Osteocyte (in vitro differentiated cells): Measurements from ENCODE around the gene EPHB1. TPM values are rescaled to one million over a fixed set of nuclear protein-coding genes. Genes with fewer than 3 reads are reported as not detected.

Experiments
- DNase-seq: peaks from one replicate; pipeline ENCODE4 v3.0.0; 2021; ENCODE audit warnings: mixed read lengths; ENCODE audit not compliant: unreplicated experiment; ENCODE audit errors: extremely low spot score
- H3K27ac Mint-ChIP-seq: one replicate; pipeline ENCODE4 v1.8.0; 2021; ENCODE audit warnings: mild to moderate bottlenecking, mixed read lengths; ENCODE audit not compliant: unreplicated experiment
- H3K27me3 Mint-ChIP-seq: one replicate; pipeline ENCODE4 v1.8.0; 2021; ENCODE audit warnings: mixed read lengths; ENCODE audit not compliant: unreplicated experiment
- H3K36me3 Mint-ChIP-seq: one replicate; pipeline ENCODE4 v1.8.0; 2021; ENCODE audit warnings: mixed read lengths; ENCODE audit not compliant: unreplicated experiment
- H3K4me1 Mint-ChIP-seq: one replicate; pipeline ENCODE4 v1.8.0; 2021; ENCODE audit warnings: mixed read lengths; ENCODE audit not compliant: unreplicated experiment
- H3K4me3 Mint-ChIP-seq: one replicate; pipeline ENCODE4 v1.8.0; 2021; ENCODE audit warnings: mild to moderate bottlenecking, moderate library complexity, mixed read lengths; ENCODE audit not compliant: unreplicated experiment
- H3K9me3 Mint-ChIP-seq: one replicate; pipeline ENCODE4 v1.8.0; 2021; ENCODE audit warnings: mixed read lengths; ENCODE audit not compliant: unreplicated experiment
- CTCF ChIP-seq: fragments of 200-600 bp; sonication (generic); IDR thresholded peaks from 2 replicates; pipeline ENCODE4 v1.5.0; 2021; ENCODE audit warnings: antibody characterized with exemption, mild to moderate bottlenecking, moderate library complexity
- total RNA-seq: library from RNA; stranded (reverse); gene quantifications from 2 replicates; pipeline ENCODE4 v1.2.1, GENCODE V29; 2021

EPHB1 gene
- total RNA-seq, 1 donor from 2014 or later: 0.75 TPM

- no peaks in the 10 kb centered on the region for H3K27me3 Mint-ChIP-seq
- H3K4me1 Mint-ChIP-seq: no peaks in the 10 kb centered on the region
- no peaks in the 10 kb centered on the region for H3K36me3 Mint-ChIP-seq
Measured at GRCh38 chr3:135076341-135076740, 281.3 kb downstream of the EPHB1 start.

GRCh38 chr3:135077186-135077585 lies 282.1 kb downstream of the EPHB1 start:
- Mint-ChIP-seq H3K27me3 (no peaks in the 10 kb centered on the region), H3K36me3 (no peaks in the 10 kb centered on the region), H3K4me1 (no peaks in the 10 kb centered on the region), H3K9me3 (peaks cover 16% of the 10 kb centered on the region), H3K27ac (no peak overlapping the region), H3K4me3 (no peak overlapping the region)
- no peak for DNase-seq
- TF ChIP-seq CTCF: no peak

More at GRCh38 chr3:135076341-135076740, 281.3 kb downstream of the EPHB1 start:
- no peak for TF ChIP-seq CTCF
- Mint-ChIP-seq H3K9me3 (peaks cover 16% of the 10 kb centered on the region), H3K27ac (no peak overlapping the region), H3K4me3 (no peak overlapping the region)
- no peak for DNase-seq

GRCh38 chr3:135078283-135078682 lies 283.2 kb downstream of the EPHB1 start:
- no peak overlapping the region for H3K27ac Mint-ChIP-seq
- no peak overlapping the region for H3K4me3 Mint-ChIP-seq
- no peak for TF ChIP-seq CTCF
- no peak for DNase-seq
- H3K36me3 Mint-ChIP-seq: no peaks in the 10 kb centered on the region
- H3K27me3 Mint-ChIP-seq: no peaks in the 10 kb centered on the region
- no peaks in the 10 kb centered on the region for H3K4me1 Mint-ChIP-seq
- H3K9me3 Mint-ChIP-seq: peaks cover 12% of the 10 kb centered on the region

- no peak for TF ChIP-seq CTCF
- H3K9me3 Mint-ChIP-seq: peaks cover 5% of the 10 kb centered on the region
- H3K27ac Mint-ChIP-seq: no peak overlapping the region
- no peaks in the 10 kb centered on the region for H3K27me3 Mint-ChIP-seq
- H3K4me1 Mint-ChIP-seq: no peaks in the 10 kb centered on the region
- no peak for DNase-seq
- H3K4me3 Mint-ChIP-seq: no peak overlapping the region
- no peaks in the 10 kb centered on the region for H3K36me3 Mint-ChIP-seq
Measured at GRCh38 chr3:135079095-135079494, 284.0 kb downstream of the EPHB1 start.

GRCh38 chr3:135081451-135081850 lies 286.4 kb downstream of the EPHB1 start:
- no peak for DNase-seq
- no peaks in the 10 kb centered on the region for H3K4me1 Mint-ChIP-seq
- no peaks in the 10 kb centered on the region for H3K27me3 Mint-ChIP-seq
- peaks cover 4% of the 10 kb centered on the region for H3K9me3 Mint-ChIP-seq
- TF ChIP-seq CTCF: no peak
- H3K36me3 Mint-ChIP-seq: no peaks in the 10 kb centered on the region
- H3K27ac Mint-ChIP-seq: no peak overlapping the region
- no peak overlapping the region for H3K4me3 Mint-ChIP-seq
